H54 (cell line): ENCODE measurements around the gene PCBP3.
"Not testable (repeated sequence)": the region's sequence is repeated elsewhere in the genome, so short reads cannot be mapped to it uniquely, and the experiment has no call there.

Experiments
- DNase-seq: peaks from one replicate; pipeline ENCODE4 v3.0.0; 2011; ENCODE audit warnings: low spot score, mixed read lengths; ENCODE audit not compliant: insufficient read length
- FAIRE-seq: peaks from 3 replicates; lab custom pipeline; 2011; peaks lifted over from hg19 to GRCh38; lab: Jason Lieb, UNC
- POLR2A ChIP-seq: IDR thresholded peaks from 2 replicates; pipeline ENCODE4 v1.6.1; 2011; ENCODE audit warnings: low read depth, mild to moderate bottlenecking, low read length

PCBP3 gene

DNA sequence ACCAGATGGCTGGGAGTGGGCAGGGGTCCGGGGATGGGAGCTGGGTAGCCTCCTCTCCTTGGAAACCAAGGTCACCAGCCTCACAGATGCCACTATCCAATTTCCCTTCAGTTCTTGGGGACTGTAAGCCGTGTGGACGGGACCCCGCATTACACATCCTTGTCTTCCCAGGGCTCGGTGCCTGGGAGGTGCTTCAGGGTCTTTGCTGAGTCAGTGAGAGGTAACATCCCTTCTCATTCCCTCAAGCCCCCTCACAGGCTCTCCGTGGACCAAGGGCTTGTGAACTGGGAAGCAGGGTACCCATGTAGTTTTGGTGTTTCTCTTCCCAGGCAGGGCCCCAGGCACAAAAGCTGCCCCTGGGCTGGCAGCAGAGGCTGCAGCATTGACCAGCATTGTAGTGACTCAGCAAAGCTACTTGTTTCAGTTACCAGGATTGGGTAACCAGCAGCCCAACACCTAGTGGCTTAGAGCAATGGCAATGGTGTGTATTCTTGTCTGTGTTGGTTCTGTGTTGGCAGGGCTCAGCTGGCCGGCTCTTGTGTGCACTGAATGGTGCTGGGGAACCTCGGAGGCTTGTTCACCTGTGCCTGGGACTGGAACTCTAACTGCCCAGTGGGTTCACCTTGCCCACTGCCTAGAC is 24.6 kb upstream of the PCBP3 start:
- DNase-seq (no peak), FAIRE-seq (no peak)
- TF ChIP-seq POLR2A, result no peak

DNA sequence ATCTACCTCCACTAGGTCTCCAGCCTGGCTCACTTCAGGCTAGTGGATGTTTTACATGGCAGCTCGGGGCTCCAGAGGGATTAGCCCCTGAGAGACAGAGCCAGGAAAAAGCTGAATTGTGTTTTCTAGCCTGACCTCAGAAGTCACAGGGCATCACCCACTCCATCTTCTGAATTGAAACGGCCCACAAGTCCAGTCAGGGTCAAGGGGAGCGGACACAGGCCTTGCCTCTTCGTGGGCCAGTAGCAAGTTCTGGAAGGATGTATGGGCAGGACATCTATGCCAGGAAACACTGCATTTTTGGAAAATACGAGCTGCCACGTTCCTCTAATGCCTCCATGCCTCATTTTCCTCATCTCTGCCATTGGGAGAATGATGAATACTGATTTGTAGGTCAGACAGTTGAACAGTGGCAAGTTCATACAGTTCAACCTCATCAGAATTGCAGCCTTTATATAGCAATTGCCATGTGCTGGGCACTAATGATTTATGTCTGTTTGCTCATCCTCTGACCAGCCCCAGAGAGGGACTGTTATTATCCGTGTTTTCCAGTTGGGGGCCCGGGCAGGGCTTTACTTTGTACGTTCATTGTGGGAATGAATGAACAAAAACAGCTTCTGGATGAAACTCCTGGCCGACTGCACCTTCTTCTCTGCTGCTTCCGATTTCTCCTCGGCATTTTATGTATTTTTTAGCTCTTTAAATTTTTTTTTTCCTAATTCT is 23.2 kb upstream of the PCBP3 start:
- no peak for TF ChIP-seq POLR2A
- no peak for FAIRE-seq
- no peak for DNase-seq

DNA sequence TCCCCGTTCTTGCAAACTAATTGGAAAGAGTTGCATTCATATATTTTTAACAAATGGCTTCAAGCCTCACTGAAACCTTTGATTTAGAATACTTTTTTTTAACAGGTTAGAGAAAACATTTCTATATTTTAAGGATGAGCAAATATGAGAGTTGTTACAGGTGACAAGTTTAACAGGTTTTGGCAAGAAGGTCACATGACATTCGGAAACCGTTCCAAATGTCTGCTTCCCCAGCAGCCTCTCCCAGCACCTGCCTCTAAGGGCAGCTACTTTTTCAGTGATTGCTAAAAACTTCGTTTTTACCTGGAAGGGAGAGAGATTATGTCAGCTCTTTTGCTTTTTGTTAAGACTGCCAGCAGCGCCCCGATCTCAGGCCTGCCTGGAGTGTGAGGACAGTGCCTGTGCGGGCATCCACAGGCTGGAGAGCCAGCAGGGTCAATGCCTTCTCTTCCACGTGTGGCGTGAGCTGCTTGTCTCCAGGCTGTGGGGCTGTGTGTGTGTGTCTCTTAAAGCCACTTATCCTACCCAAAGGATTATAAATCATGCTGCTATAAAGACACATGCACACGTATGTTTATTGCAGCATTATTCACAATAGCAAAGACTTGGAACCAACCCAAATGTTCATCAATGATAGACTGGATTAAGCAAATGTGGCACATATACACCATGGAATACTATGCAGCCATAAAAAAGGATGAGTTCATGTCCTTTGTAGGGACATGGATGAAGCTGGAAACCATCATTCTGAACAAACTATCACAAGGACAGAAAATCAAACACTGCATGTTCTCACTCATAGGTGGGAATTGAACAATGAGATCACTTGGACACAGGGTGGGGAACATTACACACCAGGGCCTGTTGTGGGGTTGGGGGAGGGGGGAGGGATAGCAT is 21.8 kb upstream of the PCBP3 start:
- FAIRE-seq, result not testable (repeated sequence)

DNA sequence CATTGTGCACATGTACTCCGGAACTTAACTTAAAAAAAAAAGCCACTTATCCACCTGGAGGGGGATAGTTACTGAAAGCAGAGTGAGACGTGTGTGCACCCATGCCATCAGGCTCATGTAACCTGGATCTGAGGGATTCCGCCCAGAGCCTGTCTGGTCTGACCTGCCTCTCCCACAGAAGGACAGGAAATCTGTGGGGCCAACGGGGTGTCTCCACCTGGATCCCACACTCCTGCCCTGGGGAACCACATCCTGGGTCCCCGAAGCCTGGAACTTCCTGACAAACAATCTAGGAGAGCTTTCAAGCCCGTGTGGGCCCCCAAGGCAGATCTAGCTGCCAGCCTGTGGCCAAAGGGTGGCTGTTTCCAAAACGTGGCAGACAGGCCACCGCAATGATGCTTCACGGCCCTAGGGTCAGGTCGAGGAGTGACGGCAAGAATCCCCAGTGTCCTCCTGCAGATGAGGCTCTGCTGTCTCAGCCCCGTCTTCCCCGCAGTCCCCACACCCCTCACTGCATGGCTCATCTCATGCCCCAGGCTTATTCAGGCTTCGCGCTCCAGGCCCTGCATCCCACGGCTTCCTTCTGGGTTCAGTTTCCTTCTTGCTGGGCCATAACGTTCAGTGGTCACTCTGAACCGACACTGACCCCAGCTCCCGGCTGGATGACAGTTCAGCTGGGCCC is 21.0 kb upstream of the PCBP3 start:
- DNase-seq, result no peak
- no peak for TF ChIP-seq POLR2A
- no peak for FAIRE-seq

More for the DNA sequence above, 21.8 kb upstream of the PCBP3 start:
- DNase-seq, result not testable (repeated sequence)

DNA sequence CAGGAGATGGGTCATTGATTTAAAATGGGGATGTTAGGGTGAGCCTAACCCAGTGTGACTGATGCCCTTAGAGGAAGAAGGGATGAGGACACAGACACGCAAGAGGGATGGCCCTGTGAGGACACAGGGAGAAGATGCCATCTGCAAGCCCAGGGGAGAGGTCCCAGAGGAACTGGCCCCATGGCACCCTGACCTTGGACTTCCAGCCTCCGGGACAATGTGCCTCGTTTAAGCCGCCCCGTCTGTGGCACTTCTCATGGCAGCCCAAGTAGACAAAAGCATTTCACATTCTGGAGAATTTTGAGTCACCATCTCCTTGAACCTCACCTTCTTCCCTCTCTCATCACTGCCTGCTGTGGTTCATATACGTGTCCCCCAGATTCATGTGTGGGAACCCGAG is 20.1 kb upstream of the PCBP3 start:
- no peak for DNase-seq
- TF ChIP-seq POLR2A, result no peak

DNA sequence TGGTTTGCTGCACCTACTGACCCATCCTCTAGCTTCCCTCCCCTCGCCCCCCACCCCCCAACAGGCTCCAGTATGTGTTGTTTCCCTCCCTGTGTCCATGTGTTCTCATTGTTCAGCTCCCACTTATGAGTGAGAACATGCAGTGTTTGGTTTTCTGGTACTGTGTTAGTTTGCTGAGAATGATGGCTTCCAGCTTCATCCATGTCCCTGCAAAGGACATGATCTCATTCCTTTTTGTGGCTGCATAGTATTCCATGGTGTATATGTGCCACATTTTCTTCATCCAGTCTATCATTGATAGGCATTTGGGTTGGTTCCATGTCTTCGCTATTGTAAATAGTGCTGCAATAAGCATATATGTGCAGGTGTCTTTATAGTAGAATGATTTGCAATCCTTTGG is 17.4 kb upstream of the PCBP3 start:
- not testable (repeated sequence) for DNase-seq, FAIRE-seq

More for the DNA sequence above, 20.1 kb upstream of the PCBP3 start:
- FAIRE-seq, result no peak

DNA sequence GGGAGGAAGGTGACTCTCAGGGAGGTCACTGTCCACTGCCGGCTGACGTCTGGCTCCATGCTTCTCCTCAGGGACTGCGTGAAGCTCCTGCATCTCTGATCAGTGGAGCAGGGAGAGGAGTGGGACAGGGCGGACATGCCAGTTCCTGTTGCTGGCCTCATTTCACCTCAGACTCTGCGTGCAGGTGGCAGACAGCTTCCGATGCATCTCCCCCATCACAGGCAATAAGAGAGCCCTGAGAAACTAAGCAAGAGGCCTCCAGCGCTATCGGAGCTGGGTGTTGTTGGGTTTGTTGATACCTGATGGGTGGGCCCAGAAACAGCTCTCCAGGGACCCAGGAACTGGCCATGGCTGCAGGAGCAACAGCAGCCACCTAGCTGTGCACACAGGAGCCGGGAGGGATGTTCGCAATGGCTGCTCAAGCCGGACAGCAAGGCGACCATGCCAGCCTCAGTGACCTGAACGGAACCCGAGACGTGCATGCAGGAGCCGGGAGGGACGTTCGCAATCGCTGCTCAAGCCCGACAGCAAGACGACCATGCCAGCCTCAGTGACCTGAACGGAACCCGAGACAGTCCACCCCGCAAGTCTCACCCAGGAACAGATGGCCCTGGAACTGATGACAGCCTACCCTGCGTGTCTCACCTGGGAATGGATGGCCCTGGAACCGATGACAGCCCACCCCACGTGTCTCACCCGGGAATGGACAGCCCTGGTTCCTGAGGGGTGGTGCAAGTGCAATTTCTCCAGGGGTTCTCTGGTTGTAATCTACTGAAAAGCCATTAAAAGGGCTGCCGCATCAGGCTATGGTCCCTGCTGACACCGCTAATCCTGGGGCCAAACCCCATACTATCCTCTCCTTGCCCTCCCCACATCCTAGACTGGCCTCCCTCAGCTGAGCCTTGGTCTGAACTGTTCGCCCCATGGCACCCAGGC is 14.2 kb upstream of the PCBP3 start:
- no peak for TF ChIP-seq POLR2A
- DNase-seq, result no peak
- FAIRE-seq, result no peak

DNA sequence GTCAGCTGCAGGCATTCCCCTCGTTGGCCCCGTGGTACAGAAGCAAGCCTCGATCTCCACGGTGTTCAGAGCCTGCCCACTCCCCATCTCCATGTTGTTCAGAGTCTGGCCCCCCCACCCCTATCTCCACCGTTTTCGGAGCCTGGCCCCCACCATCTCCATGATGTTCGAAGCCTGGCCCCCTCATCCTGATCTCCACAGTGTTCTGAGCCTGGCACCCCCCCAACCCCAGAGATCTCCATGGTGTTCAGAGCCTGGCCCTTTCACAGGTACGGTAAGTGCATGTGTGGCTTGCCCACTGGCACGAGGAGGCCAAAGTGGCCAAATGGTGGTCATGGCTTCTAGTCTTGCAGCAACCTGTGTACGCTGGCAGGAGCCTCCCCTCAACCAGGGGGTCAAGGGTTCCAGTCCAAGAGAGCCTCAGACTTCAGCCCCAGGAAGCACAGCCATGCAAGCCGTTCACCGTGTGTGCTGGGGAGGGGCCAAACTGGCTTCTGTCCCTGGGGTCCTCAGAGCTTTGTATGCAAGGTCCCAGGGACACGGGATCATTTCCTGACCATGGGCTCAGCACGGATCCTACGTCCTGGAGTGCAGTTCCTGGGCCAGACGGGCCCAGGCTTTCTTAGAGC is 13.3 kb upstream of the PCBP3 start:
- DNase-seq, result no peak
- no peak for TF ChIP-seq POLR2A
- FAIRE-seq, result no peak

DNA sequence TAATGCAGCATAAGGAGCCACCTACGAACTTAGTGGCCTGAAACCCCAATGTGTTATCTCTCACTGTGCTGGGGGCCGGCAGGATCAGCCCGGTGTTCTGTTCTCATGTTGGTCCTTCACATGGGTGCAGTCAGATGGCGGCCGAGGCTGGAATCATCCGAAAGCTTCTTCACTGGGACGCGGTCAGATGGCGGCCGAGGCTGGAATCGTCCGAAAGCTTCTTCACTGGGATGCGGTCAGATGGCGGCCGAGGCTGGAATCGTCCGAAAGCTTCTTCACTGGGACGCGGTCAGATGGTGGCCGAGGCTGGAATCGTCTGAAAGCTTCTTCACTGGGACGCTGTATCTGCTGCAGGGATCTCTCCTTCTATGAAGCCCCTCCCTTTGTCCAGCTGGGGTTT is 12.6 kb upstream of the PCBP3 start:
- TF ChIP-seq POLR2A, result no peak
- FAIRE-seq (no peak), DNase-seq (no peak)

DNA sequence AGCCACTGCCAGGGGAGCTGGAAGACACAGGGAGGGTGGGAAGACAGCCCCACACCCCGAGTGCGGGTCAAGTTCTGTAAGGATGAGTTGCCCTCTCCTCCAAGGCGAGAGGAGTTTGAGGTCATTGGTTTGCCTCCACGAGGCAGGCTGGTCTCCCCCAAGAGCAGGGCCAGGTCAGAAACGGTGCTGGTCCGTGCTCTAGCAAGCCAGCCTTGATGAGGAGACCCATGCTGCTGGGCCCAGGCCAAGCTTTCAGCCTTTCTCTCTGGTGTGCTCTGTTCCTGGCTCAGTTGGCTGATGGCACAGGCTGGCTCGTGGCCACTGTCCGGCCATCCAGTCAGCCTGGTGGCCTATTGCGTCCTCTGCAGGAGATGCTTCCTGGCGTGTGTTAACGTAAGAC is 12.0 kb upstream of the PCBP3 start:
- FAIRE-seq, result no peak
- TF ChIP-seq POLR2A, result no peak
- DNase-seq, result no peak

DNA sequence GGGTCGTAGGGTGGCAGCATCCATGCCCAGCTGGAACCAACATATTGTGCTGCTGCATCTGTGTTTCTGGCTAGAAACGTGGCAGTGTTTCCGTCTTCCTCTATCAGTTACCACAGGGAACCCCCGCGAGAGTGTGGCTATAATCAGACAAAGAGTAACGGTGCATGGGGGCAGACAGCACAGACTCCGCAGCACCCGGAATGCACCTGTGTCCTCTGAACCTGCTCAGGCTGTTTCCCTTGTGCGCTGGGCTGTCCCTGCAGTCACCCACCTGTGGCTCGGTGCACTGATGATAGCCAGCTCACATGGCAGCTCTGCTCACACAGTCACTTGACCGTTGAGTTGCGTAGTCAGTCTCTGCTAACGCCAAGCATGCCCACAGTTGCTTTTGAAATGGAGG is 11.4 kb upstream of the PCBP3 start:
- no peak for TF ChIP-seq POLR2A
- DNase-seq, result no peak
- no peak for FAIRE-seq

DNA sequence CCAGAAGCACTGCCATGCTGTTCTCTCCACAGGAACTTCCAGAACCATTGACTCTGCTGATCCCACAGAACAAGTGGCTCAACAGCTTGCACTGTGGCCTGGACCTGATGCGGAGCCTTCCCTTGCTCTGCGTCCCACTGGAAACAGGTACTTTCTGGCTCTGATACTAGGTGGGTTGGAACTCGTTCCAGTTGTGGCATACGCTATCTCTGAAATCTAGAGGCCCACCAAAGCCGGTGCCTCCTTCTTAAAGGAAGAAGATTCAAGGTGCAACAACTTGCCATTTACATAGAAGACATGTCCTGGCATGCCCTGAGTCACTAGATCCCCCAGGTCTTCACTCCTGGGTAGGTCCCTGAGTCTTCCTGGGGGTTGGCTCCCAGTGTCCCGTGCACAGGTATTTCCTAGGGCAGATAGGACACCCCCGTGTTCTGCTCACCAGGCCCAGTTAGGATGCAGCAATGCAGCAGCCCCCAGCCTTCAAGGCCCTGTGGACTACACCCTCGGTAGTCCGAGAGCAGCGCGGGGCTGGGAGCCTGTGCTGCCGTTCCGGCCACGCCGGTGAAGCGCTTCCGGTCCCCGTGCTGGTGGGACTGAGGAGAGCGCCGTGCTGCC is 10.8 kb upstream of the PCBP3 start:
- DNase-seq, result no peak
- FAIRE-seq, result no peak
- no peak for TF ChIP-seq POLR2A
